GM12878 (cell line): ENCODE results near the gene DNAJC5. TPM values are rescaled to one million over a fixed set of nuclear protein-coding genes. Genes with fewer than 3 reads are reported as not detected.
"Not testable (repeated sequence)": the region's sequence is repeated elsewhere in the genome, so short reads cannot be mapped to it uniquely, and the experiment has no call there.

Experiments used
- ATAC-seq: fragments of 200-7000 bp; cut with Tn5 transposase; 3 replicates; pipeline ENCODE4 v1.9.1; 2020; ENCODE audit warnings: mild to moderate bottlenecking, moderate library complexity
- BruUV-seq: library from RNA; stranded (reverse); fragments of 400-500 nt; replicated peaks from 2 replicates; lab custom pipeline; 2021; lab: Mats Ljungman, UMichigan
- CTCF ChIA-PET: fragments of 300-600 bp; sonication (Branson Sonifier 250); formaldehyde crosslinking; extraction: SDS; loops from one replicate; lab custom pipeline; 2021; ENCODE audit warnings: inconsistent platforms; lab: Yijun Ruan, JAX
- POLR2A ChIA-PET: fragments of 350-600 bp; formaldehyde crosslinking; extraction: SDS; loops from one replicate; lab custom pipeline; 2021; ENCODE audit warnings: inconsistent platforms; lab: Charles Lee
- RAD21 ChIA-PET: fragments of 300-600 bp; sonication (Branson Sonifier 250); formaldehyde crosslinking; loops from one replicate; lab custom pipeline; 2023; ENCODE audit warnings: antibody characterized with exemption; ENCODE audit not compliant: unreplicated experiment; lab: Charles Lee
- SMC1A ChIA-PET: fragments of 300-600 bp; sonication (Branson Sonifier 250); formaldehyde crosslinking; loops from one replicate; lab custom pipeline; 2023; ENCODE audit not compliant: unreplicated experiment, uncharacterized antibody; lab: Charles Lee
- DNase-seq: peaks from one replicate; pipeline ENCODE4 v3.0.0-alpha.2; 2011; ENCODE audit warnings: low read depth, low spot score
- FAIRE-seq: peaks from 3 replicates; lab custom pipeline; 2011; peaks lifted over from hg19 to GRCh38; lab: Jason Lieb, UNC
- H2AFZ ChIP-seq: 2 replicates; pipeline ENCODE4 v1.6.0; 2011; ENCODE audit warnings: low read depth, low read length, control low read depth; ENCODE audit not compliant: control insufficient read depth
- H3K27ac ChIP-seq: 2 replicates; pipeline ENCODE4 v1.5.1; 2011; ENCODE audit warnings: control low read depth; ENCODE audit not compliant: control insufficient read depth, insufficient read depth
- H3K27me3 ChIP-seq, 2 experiments: replicated peaks in 1 of 2; 2 replicates each; pipeline versions ENCODE4 v1.6.0 to v1.6.1; 2011; ENCODE audit warnings: low read length in 1 of 2; ENCODE audit not compliant: control insufficient read depth in 2 of 2, insufficient read depth in 2 of 2
- H3K36me3 ChIP-seq, 2 experiments: 2 replicates each; pipeline ENCODE4 v1.5.1; 2011; ENCODE audit warnings: low read length in 1 of 2; ENCODE audit not compliant: control insufficient read depth in 2 of 2, insufficient read depth in 2 of 2
- H3K4me1 ChIP-seq: 2 replicates; pipeline ENCODE4 v1.6.1; 2011; ENCODE audit warnings: mild to moderate bottlenecking, low read length, moderate library complexity, mixed read lengths; ENCODE audit not compliant: control insufficient read depth, insufficient read depth
- H3K4me2 ChIP-seq: 2 replicates; pipeline ENCODE4 v1.6.0; 2011; ENCODE audit warnings: control low read depth; ENCODE audit not compliant: control insufficient read depth, insufficient read depth
- H3K4me3 ChIP-seq: fragments of 200-600 bp; sonication (generic); 2 replicates; pipeline ENCODE4 v1.5.1; 2016
- H3K79me2 ChIP-seq: 2 replicates; pipeline ENCODE4 v1.6.0; 2011; ENCODE audit warnings: low read length; ENCODE audit not compliant: control insufficient read depth, insufficient read depth
- H3K9ac ChIP-seq: 2 replicates; pipeline ENCODE4 v1.8.0; 2011; ENCODE audit warnings: low read length, control low read depth, mixed read lengths; ENCODE audit not compliant: control insufficient read depth, insufficient read depth
- H3K9me3 ChIP-seq: replicated peaks from 3 replicates; pipeline ENCODE4 v1.5.1; 2011; ENCODE audit warnings: mild to moderate bottlenecking, low read length; ENCODE audit not compliant: control insufficient read depth, insufficient read depth
- H4K20me1 ChIP-seq: 2 replicates; pipeline ENCODE4 v1.6.0; 2011; ENCODE audit not compliant: control insufficient read depth, insufficient read depth
- BHLHE40 ChIP-seq, 2 experiments: fragments of 450-650 bp in 1 of 2; IDR thresholded peaks; 2 replicates each; pipeline ENCODE4 v1.6.1; 2011 to 2017; ENCODE audit warnings: low read depth in 2 of 2, borderline replicate concordance in 1 of 2, improper control_type of control experiment in 1 of 2, low read length in 1 of 2, mild to moderate bottlenecking in 1 of 2
- FOS ChIP-seq: IDR thresholded peaks from 3 replicates; pipeline ENCODE4 v1.6.1; 2011; ENCODE audit warnings: borderline replicate concordance; ENCODE audit not compliant: insufficient read length; ENCODE audit errors: extremely low read depth
- MTA2 ChIP-seq: fragments of 450-650 bp; IDR thresholded peaks from 2 replicates; pipeline ENCODE4 v1.6.1; 2016; ENCODE audit warnings: low read depth, mild to moderate bottlenecking, moderate library complexity
- NR2F1 ChIP-seq: fragments of 450-650 bp; conservative IDR thresholded peaks from 2 replicates; pipeline ENCODE4 v1.6.1; 2017; ENCODE audit warnings: mild to moderate bottlenecking
- POLR2A ChIP-seq: IDR thresholded peaks from 2 replicates; pipeline ENCODE4 v1.6.1; 2011; ENCODE audit warnings: low read depth, mild to moderate bottlenecking, low read length
- STAT3 ChIP-seq: IDR thresholded peaks from 2 replicates; pipeline ENCODE4 v1.6.1; 2011; ENCODE audit warnings: low read depth, low read length, improper control_type of control experiment
- ZNF622 ChIP-seq: fragments of 450-650 bp; IDR thresholded peaks from 2 replicates; pipeline ENCODE4 v1.6.1; 2017; ENCODE audit warnings: mild to moderate bottlenecking, inconsistent platforms
- WGBS: methylation state at CpG from one replicate; pipeline ENCODE4 v1.1.6; 2016; ENCODE audit warnings: low lambda C conversion rate; ENCODE audit not compliant: insufficient replicate concordance, insufficient coverage; ENCODE audit errors: missing lambda C conversion rate; 5-methylcytosine and 5-hydroxymethylcytosine counted together
- in situ Hi-C: fragments of 300-500 bp; cut with MboI; formaldehyde crosslinking; loops from 9 replicates; pipeline ENCODE4 v1.14.3; 2018; ENCODE audit warnings: mixed read lengths
- intact Hi-C: fragments of 100-400 bp; cut with micrococcal nuclease; formaldehyde crosslinking; loops from one replicate; pipeline ENCODE4 v1.14.2; 2022; ENCODE audit not compliant: unreplicated experiment
- polyA plus RNA-seq, 11 experiments: library from polyadenylated mRNA; depleted of rRNA in 4 of 11; unstranded in 6 of 11; stranded (reverse) in 5 of 11; fragments of >200 nt; fragmentation: Nextera tagmentation in 4 of 11; fragmentation: Illumina TruSeq in 1 of 11; extraction: Ambion mirVana in 4 of 11; extraction: Trizol in 1 of 11; gene quantifications; 1 replicate in 1 of 11; 2 replicates in 10 of 11; pipeline versions ENCODE4 v1.2.1 to v1.2.3, GENCODE V29; 2011 to 2016; ENCODE audit warnings: inconsistent platforms in 2 of 11, missing spikeins in 2 of 11, low read depth in 1 of 11
- total RNA-seq, 4 experiments: library from RNA; depleted of rRNA in 3 of 4; stranded (reverse); fragments of >200 nt in 3 of 4; fragmentation: Illumina TruSeq in 1 of 4; extraction: Trizol in 1 of 4; gene quantifications; 2 replicates each; pipeline versions ENCODE4 v1.2.1 to v1.2.3, GENCODE V29; 2013 to 2021
- TF ChIP-seq, protein P1 (sequence below): fragments of 450-650 bp; IDR thresholded peaks from 2 replicates; pipeline ENCODE4 v1.6.1; 2017; ENCODE audit warnings: mild to moderate bottlenecking, low read depth, inconsistent platforms; ENCODE audit not compliant: poor library complexity, severe bottlenecking
- TF ChIP-seq, protein P2 (sequence below): fragments of 450-650 bp; formaldehyde crosslinking; IDR thresholded peaks from 2 replicates; pipeline ENCODE4 v1.4.0; 2022; ENCODE audit warnings: mild to moderate bottlenecking, moderate library complexity

DNAJC5 gene
- total and polyA plus RNA-seq, 10 of the 15 experiments (the other 5 are each of a cell fraction or from before 2014, with no cell fraction given), result 0.69 to 36.8 (median 17.0) TPM

DNA sequence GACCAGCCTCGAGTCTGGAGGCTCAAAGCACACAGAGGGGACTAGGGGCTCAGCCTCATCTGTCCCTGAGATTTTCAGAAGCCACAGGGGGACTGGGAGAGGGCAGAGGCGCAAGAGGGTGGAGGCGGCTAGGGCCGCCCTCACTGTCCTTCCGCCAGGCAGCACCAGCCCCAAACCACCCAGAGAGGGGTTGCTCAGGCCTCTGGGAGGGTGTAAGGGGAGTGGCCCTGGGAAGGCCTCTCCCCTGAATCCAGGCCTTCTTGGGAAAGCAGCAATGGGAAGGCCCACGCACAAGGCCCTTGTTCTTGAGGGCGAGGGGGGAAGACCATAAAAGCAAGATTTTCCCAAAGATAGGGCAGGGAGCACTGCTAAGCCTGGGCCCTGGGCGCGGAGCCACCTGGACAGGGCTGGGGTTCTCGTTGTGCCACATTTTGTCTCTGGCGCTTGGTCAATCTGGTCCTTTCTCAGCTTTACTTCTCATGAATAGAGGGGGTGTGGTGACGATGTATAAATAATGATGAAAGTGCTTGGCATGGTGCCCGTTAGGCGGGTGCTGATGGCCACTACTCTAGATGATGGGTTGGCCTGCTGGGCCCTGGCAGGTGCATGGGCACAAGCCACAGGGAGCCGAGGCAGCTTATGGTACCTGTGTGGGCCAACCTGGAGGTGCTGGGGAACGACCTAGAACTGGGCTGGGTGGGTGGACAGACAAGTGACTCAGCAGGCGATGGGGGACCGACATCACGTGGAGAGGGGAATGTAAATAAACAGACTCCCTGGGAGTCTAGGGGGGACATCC, 79.7 kb downstream of the DNAJC5 start:
- Histone ChIP-seq H3K9me3 (no peaks in the 10 kb centered on the region), H3K4me1 (peaks cover 19% of the 10 kb centered on the region), H3K9ac (no peak overlapping the region), H3K4me3 (no peak overlapping the region), H2AFZ (no peak overlapping the region), H3K4me2 (0 out of 2 replicates have a peak overlapping the region, but pooled peaks have one; percentile 1), H3K36me3 (peaks cover 8 to 15% of the 10 kb centered on the region in 2 experiments; a peak in 3 of 4 replicates), H3K79me2 (peaks cover 24% of the 10 kb centered on the region), H3K27me3 (no peaks in the 10 kb centered on the region), H4K20me1 (no peaks in the 10 kb centered on the region), H3K27ac (no peak overlapping the region; the same call in 1 of the 2 replicates)
- ChIA-PET CTCF (interaction anchor here (0.6 to 3.2 kb wide), 16 partner anchors 16 to 437 kb away, joined by 3 to 12 read pairs (median 4); partner anchors contain the start of genes C20orf204, PTK6, TPD52L2 and UCKL1), RAD21 (interaction anchor here (0.6 to 1.8 kb wide), 6 partner anchors 18 to 437 kb away, joined by 3 to 8 read pairs (median 4); partner anchors contain the start of genes PTK6, TPD52L2 and UCKL1), POLR2A (interaction anchor here (1.2 kb wide), 1 partner anchor 13 kb away, joined by 8 read pairs; no protein-coding TSS in a partner anchor), SMC1A (interaction anchor here (1.3 to 2.0 kb wide), 2 partner anchors 19 to 437 kb away, joined by 3 to 7 read pairs; partner anchors contain the start of genes PTK6 and UCKL1)
- BruUV-seq, result TSS peak; percentile 37
- 65% methylated on average over 18 of the region's 19 CpGs for WGBS
- DNase-seq, result no peak
- ATAC-seq, result no peak
- intact Hi-C loops (loop anchor here (5.0 kb wide), 1 partner anchor 437 kb away; the partner anchor contains the start of gene PTK6), in situ Hi-C loops (no loop called here)
- TF ChIP-seq STAT3 (no peak), FOS (no peak), BHLHE40 (IDR thresholded peaks at IDR 0.05; ENCODE audit: borderline replicate concordance in 1 of 2, low read depth in 2 of 2, low read length in 1 of 2) (no peak), ZNF622 (no peak), NR2F1 (no peak), MTA2 (no peak), POLR2A (0 out of 2 replicates have a peak, but pooled peaks have one; percentile 17)
- TF ChIP-seq, protein P1, sequence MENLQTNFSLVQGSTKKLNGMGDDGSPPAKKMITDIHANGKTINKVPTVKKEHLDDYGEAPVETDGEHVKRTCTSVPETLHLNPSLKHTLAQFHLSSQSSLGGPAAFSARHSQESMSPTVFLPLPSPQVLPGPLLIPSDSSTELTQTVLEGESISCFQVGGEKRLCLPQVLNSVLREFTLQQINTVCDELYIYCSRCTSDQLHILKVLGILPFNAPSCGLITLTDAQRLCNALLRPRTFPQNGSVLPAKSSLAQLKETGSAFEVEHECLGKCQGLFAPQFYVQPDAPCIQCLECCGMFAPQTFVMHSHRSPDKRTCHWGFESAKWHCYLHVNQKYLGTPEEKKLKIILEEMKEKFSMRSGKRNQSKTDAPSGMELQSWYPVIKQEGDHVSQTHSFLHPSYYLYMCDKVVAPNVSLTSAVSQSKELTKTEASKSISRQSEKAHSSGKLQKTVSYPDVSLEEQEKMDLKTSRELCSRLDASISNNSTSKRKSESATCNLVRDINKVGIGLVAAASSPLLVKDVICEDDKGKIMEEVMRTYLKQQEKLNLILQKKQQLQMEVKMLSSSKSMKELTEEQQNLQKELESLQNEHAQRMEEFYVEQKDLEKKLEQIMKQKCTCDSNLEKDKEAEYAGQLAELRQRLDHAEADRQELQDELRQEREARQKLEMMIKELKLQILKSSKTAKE, result no peak
- TF ChIP-seq, protein P2, sequence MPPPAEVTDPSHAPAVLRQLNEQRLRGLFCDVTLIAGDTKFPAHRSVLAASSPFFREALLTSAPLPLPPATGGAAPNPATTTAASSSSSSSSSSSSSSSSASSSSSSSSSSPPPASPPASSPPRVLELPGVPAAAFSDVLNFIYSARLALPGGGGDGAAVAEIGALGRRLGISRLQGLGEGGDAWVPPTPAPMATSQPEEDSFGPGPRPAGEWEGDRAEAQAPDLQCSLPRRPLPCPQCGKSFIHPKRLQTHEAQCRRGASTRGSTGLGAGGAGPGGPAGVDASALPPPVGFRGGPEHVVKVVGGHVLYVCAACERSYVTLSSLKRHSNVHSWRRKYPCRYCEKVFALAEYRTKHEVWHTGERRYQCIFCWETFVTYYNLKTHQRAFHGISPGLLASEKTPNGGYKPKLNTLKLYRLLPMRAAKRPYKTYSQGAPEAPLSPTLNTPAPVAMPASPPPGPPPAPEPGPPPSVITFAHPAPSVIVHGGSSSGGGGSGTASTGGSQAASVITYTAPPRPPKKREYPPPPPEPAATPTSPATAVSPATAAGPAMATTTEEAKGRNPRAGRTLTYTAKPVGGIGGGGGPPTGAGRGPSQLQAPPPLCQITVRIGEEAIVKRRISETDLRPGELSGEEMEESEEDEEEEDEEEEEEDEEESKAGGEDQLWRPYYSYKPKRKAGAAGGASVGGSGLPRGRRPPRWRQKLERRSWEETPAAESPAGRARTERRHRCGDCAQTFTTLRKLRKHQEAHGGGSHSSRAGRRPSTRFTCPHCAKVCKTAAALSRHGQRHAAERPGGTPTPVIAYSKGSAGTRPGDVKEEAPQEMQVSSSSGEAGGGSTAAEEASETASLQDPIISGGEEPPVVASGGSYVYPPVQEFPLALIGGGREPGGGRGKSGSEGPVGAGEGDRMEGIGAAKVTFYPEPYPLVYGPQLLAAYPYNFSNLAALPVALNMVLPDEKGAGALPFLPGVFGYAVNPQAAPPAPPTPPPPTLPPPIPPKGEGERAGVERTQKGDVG (CRISPR knock-in tag), result no peak
- FAIRE-seq, result no peak

DNA sequence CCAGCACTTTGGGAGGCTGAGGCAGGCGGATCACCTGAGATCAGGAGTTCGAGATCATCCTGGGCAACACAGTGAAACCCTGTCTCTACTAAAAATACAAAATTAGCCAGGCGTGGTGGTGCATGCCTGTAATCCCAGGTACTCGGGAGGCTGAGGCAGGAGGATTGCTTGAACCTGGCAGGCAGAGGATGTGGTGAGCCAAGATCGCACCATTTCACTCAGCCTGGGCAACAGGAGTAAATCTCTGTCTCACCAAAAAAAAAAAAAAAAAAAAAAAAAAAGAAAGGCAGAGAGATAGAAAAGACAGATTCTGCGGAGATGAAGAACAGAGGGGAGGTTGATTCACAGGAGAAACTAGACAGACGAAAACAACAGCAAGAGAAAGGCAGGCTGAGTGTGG, 81.6 kb downstream of the DNAJC5 start:
- BruUV-seq, H3K27ac ChIP-seq, H2AFZ ChIP-seq, H4K20me1 ChIP-seq, H3K27me3 ChIP-seq, H3K9ac ChIP-seq, SMC1A ChIA-PET, H3K4me3 ChIP-seq, DNase-seq, RAD21 ChIA-PET, ATAC-seq, H3K9me3 ChIP-seq, intact Hi-C loops, POLR2A ChIA-PET, FAIRE-seq, in situ Hi-C loops: not testable (repeated sequence)
- CTCF ChIA-PET, result interaction anchor here (1.6 kb wide), 1 partner anchor 62 kb away, joined by 7 read pairs; no protein-coding TSS in a partner anchor
- 85% methylated on average over 7 of the region's 7 CpGs for WGBS
- Histone ChIP-seq H3K4me2 (peak overlapping the region; percentile 7; the same call in 1 of the 2 replicates), H3K4me1 (peaks cover 23% of the 10 kb centered on the region), H3K36me3 (peaks cover 8 to 15% of the 10 kb centered on the region in 2 experiments; a peak in 3 of 4 replicates), H3K79me2 (peaks cover 38% of the 10 kb centered on the region)
